H1 (cell line): ENCODE data around the gene ZNF512B.

Experiments
- ASH2L ChIP-seq: fragments of 200-600, 300-600 bp; sonication (generic); IDR thresholded peaks from one replicate; pipeline ENCODE4 v1.7.1; 2017; ENCODE audit warnings: low read length
- ATF3 ChIP-seq: IDR thresholded peaks from 2 replicates; pipeline ENCODE4 v1.6.1; 2011; ENCODE audit warnings: low read depth, mild to moderate bottlenecking, low read length; ENCODE audit not compliant: insufficient read depth
- BRCA1 ChIP-seq: IDR thresholded peaks from 2 replicates; pipeline ENCODE4 v1.6.1; 2012; ENCODE audit warnings: low read depth, low read length, improper control_type of control experiment
- CREB1 ChIP-seq: IDR thresholded peaks from 2 replicates; pipeline ENCODE4 v1.6.1; 2012; ENCODE audit warnings: inconsistent platforms
- CTCF ChIP-seq, 3 experiments: IDR thresholded peaks; 1 replicate in 2 of 3; 2 replicates in 1 of 3; pipeline versions ENCODE4 v1.5.1 to v1.6.1; 2011; ENCODE audit warnings: low read length in 3 of 3, mild to moderate bottlenecking in 3 of 3, inconsistent platforms in 2 of 3, low read depth in 1 of 3, moderate library complexity in 1 of 3; ENCODE audit not compliant: insufficient read depth in 1 of 3; ENCODE audit errors: control extremely low read depth in 1 of 3
- EZH2 ChIP-seq: fragments of 200-600 bp; sonication (generic); IDR thresholded peaks from 2 replicates; pipeline ENCODE4 v1.7.1; 2012; ENCODE audit warnings: low read depth, mild to moderate bottlenecking, moderate library complexity, low read length, inconsistent platforms; ENCODE audit not compliant: severe bottlenecking
- POLR2A ChIP-seq, 2 experiments: IDR thresholded peaks; 1 replicate in 1 of 2; 2 replicates in 1 of 2; pipeline ENCODE4 v1.6.1; 2011; ENCODE audit warnings: low read depth in 2 of 2, low read length in 2 of 2, mild to moderate bottlenecking in 2 of 2; ENCODE audit errors: control extremely low read depth in 1 of 2
- POLR2AphosphoS5 ChIP-seq: IDR thresholded peaks from 2 replicates; pipeline ENCODE4 v1.6.1; 2011; ENCODE audit warnings: low read depth, low read length
- SIX5 ChIP-seq: IDR thresholded peaks from 2 replicates; pipeline ENCODE4 v1.6.1; 2011; ENCODE audit warnings: mild to moderate bottlenecking, low read depth, low read length
- SP1 ChIP-seq: IDR thresholded peaks from 2 replicates; pipeline ENCODE4 v1.6.1; 2011; ENCODE audit warnings: low read depth, low read length
- TAF1 ChIP-seq: IDR thresholded peaks from 2 replicates; pipeline ENCODE4 v1.6.1; 2011; ENCODE audit warnings: mild to moderate bottlenecking, low read depth, low read length
- YY1 ChIP-seq: IDR thresholded peaks from 2 replicates; pipeline ENCODE4 v1.6.1; 2011; ENCODE audit warnings: low read depth, mild to moderate bottlenecking, low read length
- TF ChIP-seq, protein P1 (sequence below): IDR thresholded peaks from 2 replicates; pipeline ENCODE4 v1.6.1; 2011; ENCODE audit warnings: low read length, improper control_type of control experiment

DNA sequence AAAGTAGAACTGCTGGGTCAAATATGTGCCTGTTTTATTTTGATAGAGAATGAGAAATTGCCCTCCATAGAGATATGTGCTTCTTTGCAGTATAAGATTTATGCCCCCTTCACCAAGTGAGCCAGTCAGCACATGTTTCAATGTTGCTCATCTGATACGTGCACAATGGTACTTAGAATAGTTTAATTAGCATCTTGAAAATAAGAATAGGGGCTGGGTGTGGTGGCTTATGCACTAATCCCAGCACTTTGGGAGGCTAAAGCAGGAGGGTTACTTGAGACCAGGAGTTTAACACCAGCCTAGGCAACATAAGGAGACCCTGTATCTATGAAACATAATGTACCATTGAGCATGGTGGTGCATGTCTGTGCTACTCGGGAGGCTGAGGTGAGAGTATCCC lies 45.9 kb upstream of the ZNF512B start:
- no peak for TF ChIP-seq CTCF (IDR thresholded peaks at IDR 0.05; ENCODE audit: control extremely low read depth in 1 of 3, insufficient read depth in 1 of 3, low read depth in 1 of 3, low read length in 3 of 3)
- TF ChIP-seq EZH2, result no peak
- TF ChIP-seq, protein P1, sequence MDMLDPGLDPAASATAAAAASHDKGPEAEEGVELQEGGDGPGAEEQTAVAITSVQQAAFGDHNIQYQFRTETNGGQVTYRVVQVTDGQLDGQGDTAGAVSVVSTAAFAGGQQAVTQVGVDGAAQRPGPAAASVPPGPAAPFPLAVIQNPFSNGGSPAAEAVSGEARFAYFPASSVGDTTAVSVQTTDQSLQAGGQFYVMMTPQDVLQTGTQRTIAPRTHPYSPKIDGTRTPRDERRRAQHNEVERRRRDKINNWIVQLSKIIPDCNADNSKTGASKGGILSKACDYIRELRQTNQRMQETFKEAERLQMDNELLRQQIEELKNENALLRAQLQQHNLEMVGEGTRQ, result no peak
- no peak for TF ChIP-seq BRCA1
- no peak for TF ChIP-seq ATF3
- TF ChIP-seq POLR2AphosphoS5, result no peak
- TF ChIP-seq SP1, result no peak
- TF ChIP-seq SIX5, result no peak
- TF ChIP-seq ASH2L, result no peak
- TF ChIP-seq YY1, result no peak
- no peak for TF ChIP-seq POLR2A (IDR thresholded peaks at IDR 0.05; ENCODE audit: control extremely low read depth in 1 of 2, low read depth in 2 of 2, low read length in 2 of 2)
- TF ChIP-seq TAF1, result no peak
- no peak for TF ChIP-seq CREB1
